Measurements from ENCODE around the gene KRTAP10-12. TPM values are rescaled to one million over a fixed set of nuclear protein-coding genes. Genes with fewer than 3 reads are reported as not detected.

The KRTAP10-12 gene
- total RNA-seq, 1 donor from 2014 or later, result not detected

- Mint-ChIP-seq H3K27ac (ENCODE audit: unreplicated experiment) (no peak overlapping the region), H3K4me1 (ENCODE audit: unreplicated experiment) (no peaks in the 10 kb centered on the region), H3K4me3 (ENCODE audit: unreplicated experiment) (no peak overlapping the region), H3K27me3 (ENCODE audit: unreplicated experiment) (peaks cover 4% of the 10 kb centered on the region), H3K9me3 (ENCODE audit: unreplicated experiment) (peaks cover 10% of the 10 kb centered on the region), H3K36me3 (ENCODE audit: low read depth, unreplicated experiment) (peaks cover 8% of the 10 kb centered on the region)
- TF ChIP-seq CTCF (IDR thresholded peaks at IDR 0.05; ENCODE audit: unreplicated experiment), result no peak
- no peak for DNase-seq (ENCODE audit: low spot score)
Measured at GRCh38 chr21:44671911-44672310, 25.1 kb upstream of the KRTAP10-12 start.

- no peak overlapping the region for H3K27ac Mint-ChIP-seq (ENCODE audit: unreplicated experiment)
Measured at GRCh38 chr21:44677881-44678280, 19.1 kb upstream of the KRTAP10-12 start.

GRCh38 chr21:44681152-44681551, 15.8 kb upstream of the KRTAP10-12 start:
- no peak for TF ChIP-seq CTCF (IDR thresholded peaks at IDR 0.05; ENCODE audit: unreplicated experiment)
- H3K36me3 Mint-ChIP-seq (ENCODE audit: low read depth, unreplicated experiment), result no peaks in the 10 kb centered on the region
- H3K27ac Mint-ChIP-seq (ENCODE audit: unreplicated experiment), result no peak overlapping the region
- DNase-seq (ENCODE audit: low spot score), result no peak
- H3K27me3 Mint-ChIP-seq (ENCODE audit: unreplicated experiment), result peaks cover 2% of the 10 kb centered on the region
- no peaks in the 10 kb centered on the region for H3K9me3 Mint-ChIP-seq (ENCODE audit: unreplicated experiment)
- no peak overlapping the region for H3K4me3 Mint-ChIP-seq (ENCODE audit: unreplicated experiment)
- H3K4me1 Mint-ChIP-seq (ENCODE audit: unreplicated experiment), result no peaks in the 10 kb centered on the region

More at GRCh38 chr21:44677881-44678280, 19.1 kb upstream of the KRTAP10-12 start:
- Mint-ChIP-seq H3K27me3 (ENCODE audit: unreplicated experiment) (peaks cover 4% of the 10 kb centered on the region), H3K4me1 (ENCODE audit: unreplicated experiment) (no peaks in the 10 kb centered on the region), H3K9me3 (ENCODE audit: unreplicated experiment) (no peaks in the 10 kb centered on the region), H3K4me3 (ENCODE audit: unreplicated experiment) (no peak overlapping the region), H3K36me3 (ENCODE audit: low read depth, unreplicated experiment) (no peaks in the 10 kb centered on the region)
- no peak for DNase-seq (ENCODE audit: low spot score)
- TF ChIP-seq CTCF (IDR thresholded peaks at IDR 0.05; ENCODE audit: unreplicated experiment), result no peak

- no peak within 1 kb of the TSS for H3K27ac Mint-ChIP-seq (ENCODE audit: unreplicated experiment)
- peaks cover 8% of the 10 kb centered on the region for H3K27me3 Mint-ChIP-seq (ENCODE audit: unreplicated experiment)
- no peak within 1 kb of the TSS for H3K4me3 Mint-ChIP-seq (ENCODE audit: unreplicated experiment)
- no peak for TF ChIP-seq CTCF (IDR thresholded peaks at IDR 0.05; ENCODE audit: unreplicated experiment)
- no peak for DNase-seq (ENCODE audit: low spot score)
- H3K9me3 Mint-ChIP-seq (ENCODE audit: unreplicated experiment), result no peaks in the 10 kb centered on the region
- H3K36me3 Mint-ChIP-seq (ENCODE audit: low read depth, unreplicated experiment), result no peaks in the 10 kb centered on the region
- peaks cover 5% of the 10 kb centered on the region for H3K4me1 Mint-ChIP-seq (ENCODE audit: unreplicated experiment)
Measured at GRCh38 chr21:44681861-44682579, 15.0 kb upstream of the KRTAP10-12 start, which contains the start of gene KRTAP12-1. KRTAP12-1 (minus strand) TSS chr21:44682163; CDS start chr21:44682123, 40 bp downstream.

- TF ChIP-seq CTCF (IDR thresholded peaks at IDR 0.05; ENCODE audit: unreplicated experiment), result no peak
- H3K9me3 Mint-ChIP-seq (ENCODE audit: unreplicated experiment), result no peaks in the 10 kb centered on the region
- H3K27me3 Mint-ChIP-seq (ENCODE audit: unreplicated experiment), result peaks cover 8% of the 10 kb centered on the region
- no peak overlapping the region for H3K4me3 Mint-ChIP-seq (ENCODE audit: unreplicated experiment)
- DNase-seq (ENCODE audit: low spot score), result no peak
- H3K27ac Mint-ChIP-seq (ENCODE audit: unreplicated experiment), result no peak overlapping the region
- H3K36me3 Mint-ChIP-seq (ENCODE audit: low read depth, unreplicated experiment), result no peaks in the 10 kb centered on the region
- H3K4me1 Mint-ChIP-seq (ENCODE audit: unreplicated experiment), result peaks cover 5% of the 10 kb centered on the region
Measured at GRCh38 chr21:44682580-44683151, 14.3 kb upstream of the KRTAP10-12 start.

Data from endothelial cell (in vitro differentiated cells).